OCI-LY3 (cell line): ENCODE measurements around the gene SETD7.

ENCODE experiments used
- CTCF ChIP-seq: fragments of 200-600, 300-600 bp; sonication (generic); IDR thresholded peaks from 2 replicates; pipeline ENCODE4 v1.5.1; 2014; ENCODE audit warnings: antibody characterized with exemption, low read length, low read depth
- EZH2phosphoT487 ChIP-seq: fragments of 200-600 bp; shearing (Covaris generic); IDR thresholded peaks from 2 replicates; pipeline ENCODE4 v1.6.1; 2018; ENCODE audit warnings: antibody characterized with exemption, mixed run types, low read depth

DNA sequence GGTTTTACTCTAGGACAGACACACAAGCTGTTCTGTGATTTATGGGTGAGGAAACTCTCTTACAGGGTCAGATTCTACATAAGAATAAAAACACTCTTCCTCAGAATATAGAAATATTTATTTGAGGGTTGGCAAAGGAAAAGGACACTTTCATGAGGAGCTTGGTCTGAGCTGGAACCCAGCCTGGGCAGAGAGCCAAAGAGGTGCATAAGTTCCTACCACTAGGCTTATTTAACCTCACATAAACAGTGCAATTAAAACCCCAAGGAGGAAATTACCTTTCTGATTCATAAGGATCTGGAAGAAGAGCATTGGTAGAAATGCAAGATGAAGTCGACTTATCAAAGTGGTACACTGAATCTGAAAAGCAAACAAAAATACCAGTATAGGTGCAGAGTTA, 32.9 kb downstream of the SETD7 start:
- TF ChIP-seq CTCF: no peak
- no peak for TF ChIP-seq EZH2phosphoT487
